ENCODE data around the gene MKX.
"Not testable (repeated sequence)": the region's sequence is repeated elsewhere in the genome, so short reads cannot be mapped to it uniquely, and the experiment has no call there.

The MKX gene

DNA sequence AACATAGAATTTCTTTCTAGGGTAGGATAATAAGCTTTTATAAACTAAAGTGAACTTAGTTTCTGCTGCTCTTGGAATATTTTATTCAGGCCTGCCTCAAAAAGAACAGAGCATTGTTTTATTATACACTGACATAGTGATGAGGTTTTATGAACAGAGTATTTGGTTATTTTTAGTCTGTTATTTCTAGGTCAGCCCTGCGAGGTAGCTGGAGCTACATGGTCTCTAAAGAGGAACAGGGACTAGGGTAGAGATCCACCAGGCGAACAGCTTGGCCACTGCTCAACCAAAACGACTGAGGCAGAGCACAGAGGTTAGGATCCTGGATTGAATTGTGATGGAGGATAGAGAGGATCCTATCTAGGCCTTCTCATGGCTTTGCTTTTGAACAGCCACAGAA, 53.0 kb downstream of the MKX start:
- DNase-seq (ENCODE audit: low read depth, low spot score) = no peak

GRCh38 chr10:27688991-27689390, 56.6 kb downstream of the MKX start:
- no peak for DNase-seq (ENCODE audit: low read depth, low spot score)

- no peak for DNase-seq (ENCODE audit: low read depth, low spot score)
Observed at GRCh38 chr10:27688276-27688675, 57.3 kb downstream of the MKX start.

DNA sequence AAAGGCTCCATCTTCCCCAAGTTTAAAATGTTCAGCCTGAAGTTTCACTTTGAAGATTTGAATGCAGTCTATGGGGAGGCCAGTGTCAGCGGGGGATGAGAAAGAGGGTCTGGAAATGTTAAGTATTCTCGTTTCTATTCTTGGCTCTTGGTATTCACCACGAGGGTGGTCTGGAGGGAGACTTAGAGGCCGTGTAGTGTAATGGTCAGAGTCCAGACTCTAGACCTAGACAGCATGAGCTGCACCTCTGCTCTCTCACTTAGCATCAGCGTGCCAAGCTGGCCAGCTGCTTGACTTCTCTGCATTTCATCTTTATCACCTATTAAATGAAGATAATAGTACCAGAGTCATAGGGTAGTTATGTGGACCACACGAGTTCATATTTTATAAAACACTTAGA, 57.9 kb downstream of the MKX start:
- DNase-seq (ENCODE audit: low read depth, low spot score) = no peak

DNA sequence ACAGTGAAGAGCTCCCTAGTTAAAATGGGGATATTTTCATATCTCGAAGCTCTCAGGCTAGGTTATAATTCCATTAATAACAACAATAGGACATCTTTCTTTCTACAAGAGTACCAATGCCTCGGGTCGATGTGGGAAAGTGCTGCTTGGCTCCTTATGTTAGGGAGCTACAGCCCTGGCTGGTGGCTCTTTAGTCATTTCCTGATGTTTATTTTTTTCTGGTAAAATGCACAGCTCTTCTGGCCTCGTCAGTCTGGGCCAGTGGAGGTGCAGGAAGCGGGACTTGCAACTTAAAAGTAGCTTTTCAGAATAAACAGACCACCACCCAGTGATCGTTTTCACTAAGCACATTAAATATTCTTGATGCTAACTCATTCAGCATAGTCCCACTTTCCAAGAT, 58.3 kb downstream of the MKX start:
- DNase-seq (ENCODE audit: low read depth, low spot score) = no peak

- DNase-seq (ENCODE audit: low read depth, low spot score) = no peak
Observed at GRCh38 chr10:27685681-27686080, 59.9 kb downstream of the MKX start.

DNA sequence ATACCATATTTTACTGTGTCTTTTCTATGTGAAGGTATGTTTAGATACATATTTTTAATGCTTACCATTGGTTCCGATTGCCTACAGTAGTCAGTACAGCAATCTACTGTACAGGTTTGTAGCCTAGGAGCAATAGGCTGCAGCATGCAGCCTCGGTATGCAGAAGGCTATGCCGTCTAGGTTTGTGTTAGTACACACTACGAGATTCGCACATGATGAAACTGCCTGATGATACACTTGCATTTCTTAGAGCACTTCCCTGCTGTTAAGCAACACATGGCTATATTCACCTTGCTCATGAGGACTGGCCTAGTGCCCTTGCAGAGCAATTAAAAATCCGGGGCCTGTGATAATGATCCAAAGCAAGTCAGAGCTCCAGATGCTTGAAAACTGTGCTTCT, 62.4 kb downstream of the MKX start:
- DNase-seq (ENCODE audit: low read depth, low spot score) = no peak

DNA sequence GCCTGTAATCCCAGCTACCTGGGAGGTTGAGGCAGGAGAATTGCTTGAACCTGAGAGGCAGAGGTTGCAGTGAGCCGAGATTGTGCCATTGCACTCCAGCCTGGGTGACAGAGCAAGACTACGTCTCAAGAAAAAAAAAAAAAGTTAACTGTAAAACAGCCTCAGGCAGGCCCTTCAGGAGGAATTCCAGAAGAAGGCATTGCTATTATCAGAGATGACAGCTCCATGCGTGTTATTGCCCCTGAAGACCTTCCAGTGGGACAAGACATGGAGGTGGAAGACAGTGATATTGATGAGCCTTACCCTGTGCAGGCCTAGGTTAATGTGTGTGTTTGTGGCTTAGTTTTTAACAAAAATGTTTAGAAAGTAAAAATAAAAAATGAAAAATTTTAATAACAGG, 63.8 kb downstream of the MKX start:
- DNase-seq (ENCODE audit: low read depth, low spot score) = not testable (repeated sequence)

GRCh38 chr10:27680691-27681605, 64.7 kb downstream of the MKX start:
- DNase-seq (ENCODE audit: low read depth, low spot score) = no peak

- peak; percentile 12 for DNase-seq (ENCODE audit: low read depth, low spot score)
Observed at GRCh38 chr10:27680006-27680557, 65.5 kb downstream of the MKX start.

GRCh38 chr10:27679369-27679912, 66.2 kb downstream of the MKX start:
- no peak for DNase-seq (ENCODE audit: low read depth, low spot score)

GRCh38 chr10:27678166-27678565, 67.5 kb downstream of the MKX start:
- DNase-seq (ENCODE audit: low read depth, low spot score) = no peak

GRCh38 chr10:27673065-27673464, 72.6 kb downstream of the MKX start:
- DNase-seq (ENCODE audit: low read depth, low spot score) = no peak

DNA sequence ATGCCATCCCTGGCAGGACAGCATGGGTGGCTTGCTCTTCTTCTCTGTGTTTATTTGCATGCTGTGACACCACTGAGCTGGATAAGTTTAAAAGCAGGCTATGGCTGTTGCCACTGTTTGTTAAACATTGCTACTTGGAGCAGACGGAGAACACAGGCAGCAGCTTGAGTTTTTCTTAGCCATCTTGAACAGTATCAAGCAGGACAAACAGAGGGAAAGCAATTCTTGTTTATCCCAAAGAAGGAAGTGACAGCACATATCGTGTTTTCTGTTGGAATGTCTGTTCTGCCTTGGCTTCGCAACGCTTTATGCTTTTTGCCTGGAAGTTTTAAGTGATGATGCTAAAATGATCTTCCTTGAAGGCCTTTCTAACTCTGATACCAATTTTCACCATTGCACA, 73.8 kb downstream of the MKX start:
- DNase-seq (ENCODE audit: low read depth, low spot score) = no peak

- DNase-seq (ENCODE audit: low read depth, low spot score) = no peak
Observed at GRCh38 chr10:27664461-27664860, 81.2 kb downstream of the MKX start.

- DNase-seq (ENCODE audit: low read depth, low spot score) = no peak
Observed at GRCh38 chr10:27663621-27664020, 82.0 kb downstream of the MKX start.

DNA sequence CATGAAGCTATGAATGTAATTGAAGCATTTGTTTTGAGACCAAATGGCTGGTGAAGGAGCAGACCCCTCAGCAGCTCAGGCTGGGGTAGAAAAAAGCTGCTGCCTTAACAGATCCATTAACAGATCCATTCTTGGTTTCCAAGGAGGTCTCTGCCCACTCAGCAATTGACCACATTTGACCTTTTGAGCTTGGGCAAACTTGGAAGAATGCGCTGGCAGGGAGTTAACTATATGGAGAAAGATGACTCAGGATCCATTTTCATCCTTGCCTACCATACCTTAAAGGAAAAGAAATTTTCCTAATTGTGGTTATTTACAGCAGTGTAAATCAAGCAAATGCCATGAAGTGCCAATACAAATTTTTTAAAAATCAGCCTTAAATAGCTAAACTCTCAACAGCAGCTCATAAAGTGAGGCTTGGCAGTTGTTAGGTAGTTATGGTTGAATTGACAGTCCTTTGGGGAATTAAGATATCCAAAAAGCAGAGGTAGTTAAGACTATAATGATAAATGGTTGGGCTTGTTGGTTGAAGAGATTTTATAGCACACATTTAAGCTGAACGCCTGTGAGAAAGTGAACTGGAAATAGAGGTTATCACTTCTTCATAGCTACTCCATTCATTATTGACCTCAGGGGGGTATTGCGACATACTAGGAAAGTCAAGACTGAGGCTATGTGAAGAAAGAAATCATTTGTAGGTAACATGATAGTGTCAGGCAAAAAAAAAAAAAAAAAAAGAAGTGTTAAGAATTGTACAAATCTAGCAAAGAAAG, 83.9 kb downstream of the MKX start:
- no peak for DNase-seq (ENCODE audit: low read depth, low spot score)

DNA sequence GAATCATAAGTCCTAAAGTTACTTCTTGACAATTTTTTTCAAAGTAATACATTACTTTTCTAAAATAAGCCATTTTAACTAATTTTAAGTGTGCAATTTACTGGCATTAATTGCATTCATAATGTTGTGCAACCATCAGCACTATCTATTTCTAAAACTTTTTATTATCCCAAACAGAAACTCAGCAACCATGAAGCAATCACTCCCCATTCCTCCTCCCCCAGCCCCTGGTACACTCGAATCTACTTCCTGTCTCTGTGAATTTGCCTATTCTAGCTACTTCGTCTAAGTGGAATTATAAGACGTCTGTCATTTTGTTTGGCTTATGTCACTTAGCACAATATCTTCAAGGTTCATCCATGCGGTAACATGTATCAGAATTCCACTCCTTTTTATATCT, 84.9 kb downstream of the MKX start:
- DNase-seq (ENCODE audit: low read depth, low spot score) = no peak

DNA sequence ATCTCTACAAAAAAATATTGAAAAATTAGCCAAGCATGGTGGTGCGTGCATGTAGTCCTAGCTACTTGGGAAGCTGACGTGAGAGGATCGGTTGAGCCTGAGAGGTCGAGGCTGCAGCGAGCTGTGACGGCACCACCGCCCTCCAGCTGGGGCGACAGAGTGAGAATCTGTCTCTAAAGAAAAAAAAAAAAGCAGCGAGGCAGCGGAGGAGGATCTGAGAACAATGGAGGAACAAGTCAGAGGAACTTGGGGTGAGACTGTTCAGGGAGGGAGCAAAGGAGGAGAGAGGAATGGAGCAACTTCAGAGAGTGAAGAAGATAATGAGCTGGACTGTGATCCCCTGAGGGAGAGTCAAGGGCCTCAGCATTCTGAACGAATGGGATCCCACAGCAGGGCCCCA, 85.4 kb downstream of the MKX start:
- DNase-seq (ENCODE audit: low read depth, low spot score) = peak; percentile 19

GRCh38 chr10:27659786-27660185, 85.8 kb downstream of the MKX start:
- no peak for DNase-seq (ENCODE audit: low read depth, low spot score)

DNA sequence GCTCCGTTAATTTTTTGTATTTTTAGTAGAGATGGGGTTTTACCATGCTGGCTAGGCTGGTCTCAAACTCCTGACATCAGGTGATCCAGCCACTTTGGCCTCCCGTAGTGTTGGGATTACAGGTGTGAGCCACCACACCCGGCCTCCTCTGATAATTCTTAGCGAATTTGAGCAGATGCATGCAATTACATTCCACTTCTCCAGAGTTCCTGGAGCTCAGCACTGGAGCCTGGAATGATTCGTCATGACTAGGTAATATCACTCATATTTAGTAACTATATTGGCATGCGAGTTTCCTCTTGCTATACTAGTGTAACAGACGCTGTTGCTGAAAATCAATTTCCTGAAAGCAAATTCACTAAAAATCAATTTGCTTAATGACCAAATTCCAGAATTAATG, 86.8 kb downstream of the MKX start:
- DNase-seq (ENCODE audit: low read depth, low spot score) = no peak

- DNase-seq (ENCODE audit: low read depth, low spot score) = no peak
Observed at GRCh38 chr10:27655296-27655695, 90.3 kb downstream of the MKX start.

Data from ELF-1 (cell line).